Measurements from ENCODE around the gene KISS1R.
"Not testable (repeated sequence)": the region's sequence is repeated elsewhere in the genome, so short reads cannot be mapped to it uniquely, and the experiment has no call there.

The KISS1R gene

GRCh38 chr19:917323-918151 is at the start of gene KISS1R:
KISS1R (plus strand) TSS chr19:917333; CDS start chr19:917503, 170 bp downstream.
- DNase-seq = peak in 1 of 10 donors; percentile 89
- intact Hi-C loops (cut with DNase I) = loop anchor here (5.0 kb wide), 1 partner anchor 145 kb away; no protein-coding TSS in a partner anchor

GRCh38 chr19:867855-868457 is 49.2 kb upstream of the KISS1R start:
- DNase-seq = no peak
- intact Hi-C loops (cut with DNase I) = no loop called here

DNA sequence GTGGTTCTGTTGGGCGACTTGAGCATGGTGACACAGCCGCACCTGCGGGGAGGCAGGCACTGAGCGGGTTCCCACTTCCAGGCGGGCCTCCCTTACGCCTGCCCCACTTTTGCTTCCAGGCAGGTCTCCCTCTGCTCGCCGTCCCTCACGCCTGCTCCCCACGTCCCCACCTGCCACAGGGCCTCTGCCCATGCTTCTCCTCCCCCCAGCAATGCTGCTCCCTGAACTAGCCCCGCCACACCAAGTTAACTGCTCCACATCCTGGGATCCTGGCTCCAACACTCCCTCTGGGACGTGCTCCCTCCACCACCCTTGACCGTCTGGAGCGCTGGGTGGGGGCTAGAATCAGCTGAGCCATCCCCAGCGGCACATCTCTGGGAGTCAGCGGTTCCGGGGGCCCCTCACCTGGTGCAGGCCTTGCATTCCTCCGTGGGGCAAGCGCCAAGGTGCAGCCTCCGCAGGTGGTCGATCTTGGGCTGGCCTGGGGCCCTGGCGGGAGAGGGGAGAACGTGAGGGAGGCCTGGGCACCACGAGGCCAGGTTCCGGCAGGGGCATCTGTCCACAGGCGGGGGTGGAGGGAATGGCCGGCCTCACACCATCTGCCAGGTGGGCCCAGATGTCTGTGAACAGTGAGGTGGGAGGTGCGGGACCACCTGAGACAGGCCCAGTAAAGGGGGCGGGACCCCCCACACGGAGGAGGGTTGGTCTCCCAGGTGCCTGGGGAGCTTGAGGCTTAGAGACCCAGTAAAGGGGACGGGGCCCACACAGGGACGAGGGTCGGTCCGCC is 48.5 kb upstream of the KISS1R start:
- no peak for DNase-seq
- intact Hi-C loops (cut with DNase I) = no loop called here

GRCh38 chr19:869245-870177 is 47.6 kb upstream of the KISS1R start:
- no peak for DNase-seq
- intact Hi-C loops (cut with DNase I) = no loop called here

GRCh38 chr19:870314-870713 is 46.8 kb upstream of the KISS1R start:
- intact Hi-C loops (cut with DNase I) = no loop called here
- DNase-seq = no peak

GRCh38 chr19:870963-871401 is 46.2 kb upstream of the KISS1R start:
- DNase-seq = peak in 9 of 10 donors; percentile 46 to 94 (median 67)
- intact Hi-C loops (cut with DNase I) = no loop called here

DNA sequence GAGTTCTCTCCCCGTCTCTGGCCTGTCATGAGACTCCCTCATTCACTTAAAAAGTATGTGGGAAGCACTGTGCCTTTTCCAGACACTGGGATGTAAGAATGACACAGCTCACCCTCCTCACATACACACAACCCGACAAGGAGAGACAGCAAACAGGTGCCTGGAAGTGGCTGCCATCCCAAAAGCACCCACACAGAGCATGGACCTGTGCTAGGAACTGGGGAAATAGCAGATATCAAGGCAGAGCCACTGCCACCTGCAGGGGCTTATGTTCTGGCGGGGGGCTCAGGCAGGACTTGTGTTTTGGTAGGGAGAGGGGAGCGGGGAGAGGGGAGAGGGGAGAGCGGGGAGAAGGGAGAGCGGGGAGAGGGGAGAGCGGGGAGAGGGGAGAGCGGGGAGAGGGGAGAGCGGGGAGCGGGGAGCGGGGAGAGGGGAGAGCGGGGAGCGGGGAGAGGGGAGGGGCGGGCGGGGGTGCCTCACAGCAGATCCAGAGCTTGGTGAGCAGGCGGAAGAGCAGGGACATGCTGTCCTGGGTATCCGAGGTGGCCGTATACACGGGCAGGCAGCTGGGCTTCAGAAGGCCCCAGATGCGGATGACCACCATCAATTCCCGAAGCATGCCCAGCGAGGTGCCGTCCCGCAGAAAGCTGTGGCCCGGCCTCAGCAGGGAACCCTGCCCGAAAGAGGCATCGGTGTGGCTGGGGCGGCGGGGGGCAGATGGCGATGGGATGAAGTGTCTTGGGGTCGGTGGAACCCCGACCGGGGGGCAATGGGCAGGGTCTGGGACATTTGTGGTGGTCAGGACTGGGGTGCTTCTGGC is 45.5 kb upstream of the KISS1R start:
- intact Hi-C loops (cut with DNase I) = no loop called here
- DNase-seq = peak in 1 of 10 donors; percentile 74

DNA sequence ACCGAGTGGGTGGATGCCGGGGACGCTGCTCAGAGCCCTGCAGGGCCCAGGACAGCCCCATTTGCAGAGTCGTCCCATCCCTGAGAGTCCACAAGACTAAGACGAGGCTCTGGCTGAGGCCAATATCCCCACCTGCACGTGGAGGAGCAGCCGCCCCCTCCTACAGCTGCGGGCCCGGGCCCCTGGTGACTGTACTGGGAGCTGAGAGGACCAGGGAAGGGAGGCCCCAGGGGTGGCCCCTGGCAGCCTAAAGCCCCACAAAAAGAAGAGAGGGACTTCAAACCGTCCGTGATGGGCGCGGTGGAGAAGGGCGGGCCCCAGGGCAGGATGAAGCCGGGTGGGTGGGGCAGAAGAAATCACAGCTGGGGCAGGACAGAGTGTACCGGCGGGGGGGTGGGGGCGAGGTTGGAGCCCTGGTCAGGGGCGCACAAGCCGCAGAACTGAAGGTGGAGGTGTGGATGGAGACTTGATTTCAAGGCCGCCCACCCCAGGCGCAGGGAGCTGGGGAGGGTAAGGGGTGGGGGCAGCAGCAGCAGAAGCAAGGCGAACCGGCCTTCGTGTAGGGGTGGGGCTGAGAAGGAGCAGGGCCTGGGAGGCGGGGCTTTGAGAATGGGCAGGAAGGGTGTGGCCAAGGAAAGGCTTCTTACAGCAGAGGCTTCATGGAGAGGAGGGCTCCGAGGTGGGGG is 44.7 kb upstream of the KISS1R start:
- DNase-seq = no peak
- intact Hi-C loops (cut with DNase I) = no loop called here

- no peak for DNase-seq
- intact Hi-C loops (cut with DNase I) = no loop called here
Measured at GRCh38 chr19:873084-873483, 44.0 kb upstream of the KISS1R start.

GRCh38 chr19:873561-874041 is 43.5 kb upstream of the KISS1R start:
- intact Hi-C loops (cut with DNase I) = no loop called here
- no peak for DNase-seq

GRCh38 chr19:875265-875879 is 41.8 kb upstream of the KISS1R start:
- intact Hi-C loops (cut with DNase I) = no loop called here
- DNase-seq = no peak

DNA sequence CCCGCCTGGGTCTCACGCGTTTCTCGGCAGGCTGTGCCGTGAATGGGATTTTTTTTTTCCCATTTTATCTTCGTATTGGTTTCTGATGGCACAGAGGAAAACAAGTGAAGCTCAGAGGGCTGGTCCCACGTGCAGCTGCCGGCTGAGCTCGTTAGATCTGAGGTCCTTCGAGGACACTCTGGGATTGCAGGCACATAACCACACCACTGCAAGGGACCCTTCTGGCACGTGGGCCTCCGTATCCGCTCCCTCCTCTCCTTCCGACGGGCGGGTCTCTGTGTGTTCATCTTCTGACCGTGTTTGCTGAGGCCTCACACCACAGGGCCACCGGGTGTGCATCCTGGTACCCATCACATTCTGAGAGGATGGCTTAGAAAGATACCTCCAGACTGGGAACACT is 41.0 kb upstream of the KISS1R start:
- intact Hi-C loops (cut with DNase I) = no loop called here
- no peak for DNase-seq

GRCh38 chr19:876780-877314 is 40.3 kb upstream of the KISS1R start:
- intact Hi-C loops (cut with DNase I) = no loop called here
- no peak for DNase-seq

DNA sequence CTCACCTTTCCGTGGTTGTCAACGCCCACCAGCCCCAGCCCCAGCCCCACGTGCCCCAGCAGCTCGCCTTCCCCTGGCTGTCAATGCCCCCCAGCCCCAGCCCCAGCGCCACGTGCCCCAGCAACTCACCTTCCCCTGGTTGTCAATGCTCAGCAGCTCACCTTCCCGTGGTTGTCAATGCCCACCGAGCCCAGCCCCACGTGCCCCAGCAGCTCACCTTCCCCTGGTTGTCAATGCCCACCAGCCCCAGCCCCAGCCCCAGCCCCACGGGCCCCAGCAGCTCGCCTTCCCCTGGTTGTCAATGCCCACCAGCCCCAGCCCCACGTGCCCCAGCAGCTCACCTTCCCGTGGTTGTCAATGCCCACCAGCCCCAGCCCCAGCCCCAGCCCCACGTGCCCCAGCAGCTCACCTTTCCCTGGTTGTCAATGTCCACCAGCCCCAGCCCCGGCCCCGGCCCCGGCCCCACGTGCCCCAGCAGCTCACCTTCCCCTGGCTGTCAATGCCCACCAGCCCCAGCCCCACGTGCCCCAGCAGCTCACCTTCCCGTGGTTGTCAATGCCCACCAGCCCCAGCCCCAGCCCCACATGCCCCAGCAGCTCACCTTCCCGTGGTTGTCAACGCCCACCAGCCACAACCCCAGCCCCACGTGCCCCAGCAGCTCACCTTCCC is 39.0 kb upstream of the KISS1R start:
- DNase-seq; intact Hi-C loops (cut with DNase I): not testable (repeated sequence)

DNA sequence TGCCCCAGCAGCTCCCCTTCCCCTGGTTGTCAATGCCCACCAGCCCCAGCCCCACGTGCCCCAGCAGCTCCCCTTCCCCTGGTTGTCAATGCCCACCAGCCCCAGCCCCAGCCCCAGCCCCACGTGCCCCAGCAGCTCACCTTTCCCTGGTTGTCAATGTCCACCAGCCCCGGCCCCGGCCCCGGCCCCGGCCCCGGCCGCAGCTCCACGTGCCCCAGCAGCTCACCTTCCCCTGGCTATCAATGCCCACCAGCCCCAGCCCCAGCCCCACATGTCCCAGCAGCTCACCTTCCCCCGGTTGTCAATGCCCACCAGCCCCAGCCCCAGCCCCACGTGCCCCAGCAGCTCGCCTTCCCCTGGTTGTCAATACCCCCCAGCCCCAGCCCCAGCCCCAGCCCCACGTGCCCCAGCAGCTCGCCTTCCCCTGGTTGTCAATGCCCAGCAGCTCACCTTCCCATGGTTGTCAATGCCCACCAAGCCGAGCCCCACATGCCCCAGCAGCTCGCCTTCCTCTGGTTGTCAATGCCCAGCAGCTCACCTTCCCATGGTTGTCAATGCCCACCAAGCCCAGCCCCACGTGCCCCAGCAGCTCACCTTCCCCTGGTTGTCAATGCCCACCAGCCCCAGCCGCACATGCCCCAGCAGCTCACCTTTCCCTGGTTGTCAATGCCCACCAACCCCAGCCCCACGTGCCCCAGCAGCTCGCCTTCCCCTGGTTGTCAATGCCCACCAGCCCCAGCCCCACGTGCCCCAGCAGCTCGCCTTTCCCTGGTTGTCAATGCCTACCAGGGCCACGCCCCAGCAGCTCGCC is 38.2 kb upstream of the KISS1R start:
- DNase-seq; intact Hi-C loops (cut with DNase I): not testable (repeated sequence)

DNA sequence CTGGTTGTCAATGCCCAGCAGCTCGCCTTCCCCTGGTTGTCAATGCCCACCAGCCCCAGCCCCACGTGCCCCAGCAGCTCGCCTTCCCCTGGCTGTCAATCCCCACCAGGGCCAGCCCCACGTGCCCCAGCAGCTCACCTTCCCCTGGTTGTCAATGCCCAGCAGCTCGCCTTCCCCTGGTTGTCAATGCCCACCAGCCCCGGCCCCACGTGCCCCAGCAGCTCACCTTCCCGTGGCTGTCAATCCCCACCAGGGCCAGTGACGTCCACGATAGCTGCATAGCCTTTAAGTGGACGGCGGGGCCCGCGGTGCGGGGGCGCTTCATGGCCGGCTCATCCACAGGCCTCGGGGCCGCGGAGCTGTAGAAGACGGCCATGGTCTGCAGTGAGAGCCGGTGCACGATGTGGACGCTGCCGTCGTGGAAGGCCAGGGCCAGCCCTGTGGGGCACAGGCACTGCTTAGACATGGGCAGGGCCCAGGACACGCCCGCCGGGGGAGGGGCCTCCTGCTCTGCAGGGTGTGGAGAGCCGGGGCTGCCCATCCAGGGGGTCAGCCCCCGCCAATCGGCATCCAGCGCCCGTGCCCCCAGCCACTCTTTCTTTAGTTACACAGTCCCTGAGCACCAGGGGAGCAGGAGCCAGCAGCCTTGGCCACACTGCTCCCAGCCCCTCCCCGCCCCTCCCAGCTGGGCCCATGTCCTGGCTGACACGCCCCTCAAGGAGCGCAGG is 37.3 kb upstream of the KISS1R start:
- no peak for DNase-seq
- intact Hi-C loops (cut with DNase I) = no loop called here

Data from posterior cingulate gyrus (tissue), 11 donors.